Ammon's horn (tissue), 1 donor: ENCODE measurements around the gene ARGFX.
"Not testable (repeated sequence)": the region's sequence is repeated elsewhere in the genome, so short reads cannot be mapped to it uniquely, and the experiment has no call there.

Source experiments
- DNase-seq: peaks from one replicate; pipeline ENCODE4 v3.0.0-alpha.2; 2016; ENCODE audit warnings: low spot score

The ARGFX gene

DNA sequence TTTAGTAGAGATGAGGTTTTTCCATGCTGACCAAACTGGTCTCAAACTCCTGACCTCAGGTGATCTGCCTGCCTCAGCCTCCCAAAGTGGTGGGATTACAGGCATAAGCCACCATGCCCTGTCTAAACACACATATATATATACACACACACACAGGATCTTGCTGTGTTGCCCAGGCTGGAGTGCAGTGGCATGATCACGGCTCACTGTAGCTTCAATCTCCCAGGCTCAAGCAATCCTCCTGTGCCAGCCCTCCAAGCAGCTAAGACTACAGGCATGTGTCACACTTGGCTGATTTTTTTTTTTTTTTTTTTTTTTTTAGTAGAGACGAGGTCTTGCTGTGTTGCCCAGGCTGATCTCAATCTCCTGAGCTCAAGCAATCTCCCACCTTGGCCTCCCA lies 32.2 kb downstream of the ARGFX start:
- DNase-seq: not testable (repeated sequence)

DNA sequence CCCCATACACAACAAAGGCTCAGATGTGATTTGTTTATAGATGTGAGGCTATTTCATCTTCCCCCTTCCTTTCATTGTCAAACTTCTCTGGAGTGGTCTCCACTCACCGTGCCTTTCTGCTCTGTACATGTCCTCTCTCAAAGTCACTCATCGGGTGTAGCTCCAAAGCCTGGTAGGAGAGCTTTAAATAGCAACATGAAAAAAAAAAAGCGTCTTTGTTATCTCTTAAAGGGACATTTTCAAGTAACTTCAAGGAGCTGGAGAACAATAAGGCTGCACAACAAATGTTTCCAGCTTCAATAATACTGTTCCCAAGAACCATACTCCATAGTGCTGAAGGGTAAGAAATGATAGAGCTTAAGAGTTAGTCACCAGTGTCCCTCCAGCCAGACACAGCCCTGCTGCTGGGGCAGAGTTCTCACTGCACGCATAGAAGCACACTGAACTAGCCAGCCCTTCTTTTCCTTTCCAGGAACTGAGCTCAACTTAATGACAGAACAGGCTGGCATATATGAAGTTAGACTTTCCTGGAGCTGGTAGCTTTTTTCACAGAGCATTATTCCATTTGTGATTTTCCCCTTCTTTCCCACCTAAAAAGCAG lies 33.6 kb downstream of the ARGFX start:
- DNase-seq: no peak

GRCh38 chr3:121604759-121605158 lies 37.0 kb downstream of the ARGFX start:
- DNase-seq: no peak

DNA sequence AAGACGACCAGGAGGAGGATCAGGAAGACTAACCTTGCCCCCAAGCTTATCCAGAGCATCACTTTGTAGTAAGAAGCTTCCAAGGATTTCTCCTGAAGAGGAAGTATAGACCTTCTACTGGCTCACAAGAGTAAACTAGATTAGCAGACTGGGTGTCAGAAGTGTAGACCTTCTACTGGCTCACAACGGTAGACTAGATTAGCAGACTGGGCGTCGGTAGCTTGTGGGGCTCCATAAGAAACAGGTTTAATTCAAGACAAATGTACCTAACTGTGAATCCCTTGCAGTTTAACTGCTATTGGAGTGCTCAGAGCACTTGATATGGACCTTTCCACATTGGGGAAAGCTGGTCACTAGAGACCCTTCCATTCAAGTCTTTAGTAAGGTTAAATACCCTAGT lies 38.4 kb downstream of the ARGFX start:
- DNase-seq: no peak
